GM19467 (cell line): Measurements from ENCODE around the gene PHKB.
"Not testable (repeated sequence)": the region's sequence is repeated elsewhere in the genome, so short reads cannot be mapped to it uniquely, and the experiment has no call there.

ENCODE experiments used
- ATAC-seq: cut with Tn5 transposase; IDR thresholded peaks from one replicate; pipeline ENCODE4 v1.9.1; 2021; ENCODE audit warnings: mild to moderate bottlenecking, moderate library complexity; ENCODE audit not compliant: unreplicated experiment

PHKB gene

GRCh38 chr16:47469227-47469626 is 8.1 kb downstream of the PHKB start:
- ATAC-seq: no peak

DNA sequence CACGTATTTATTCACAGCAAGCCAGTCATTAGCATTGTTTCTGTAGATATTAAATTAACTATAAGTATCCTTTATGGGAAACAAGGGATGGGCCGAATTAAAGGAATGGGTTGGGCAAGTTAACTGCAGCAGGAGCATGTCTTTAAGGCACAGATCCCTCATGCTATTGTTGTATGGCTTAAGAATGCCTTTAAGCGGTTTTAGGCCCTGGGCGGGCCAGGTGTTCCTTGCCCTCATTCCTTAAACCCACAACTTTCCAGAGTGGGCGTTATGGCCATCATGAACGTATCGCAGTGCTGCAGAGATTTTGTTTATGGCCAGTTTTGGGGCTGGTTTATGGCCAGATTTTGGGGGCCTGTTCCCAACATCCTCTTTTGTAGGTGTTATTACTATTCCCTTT is 9.1 kb downstream of the PHKB start:
- no peak for ATAC-seq

DNA sequence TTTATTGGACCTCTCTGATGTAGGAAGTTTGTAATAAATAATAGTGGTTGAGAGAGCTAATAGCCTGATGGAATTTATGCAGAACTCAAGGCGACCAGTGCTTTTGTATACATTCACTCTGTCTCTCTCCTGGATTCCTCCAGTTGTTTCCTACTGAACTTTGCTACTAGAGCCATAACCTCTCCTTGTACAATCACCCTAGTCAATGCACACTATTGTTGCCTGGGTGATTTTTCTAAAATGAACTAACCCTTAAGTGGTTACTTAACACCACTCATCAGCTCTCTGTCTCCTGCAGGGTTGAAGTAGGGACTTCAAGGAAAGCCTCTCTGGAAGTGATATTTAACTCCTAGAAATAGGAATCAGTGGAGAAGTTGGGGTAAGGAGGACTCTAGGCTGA is 9.7 kb downstream of the PHKB start:
- no peak for ATAC-seq

GRCh38 chr16:47473004-47473403 is 11.9 kb downstream of the PHKB start:
- not testable (repeated sequence) for ATAC-seq

DNA sequence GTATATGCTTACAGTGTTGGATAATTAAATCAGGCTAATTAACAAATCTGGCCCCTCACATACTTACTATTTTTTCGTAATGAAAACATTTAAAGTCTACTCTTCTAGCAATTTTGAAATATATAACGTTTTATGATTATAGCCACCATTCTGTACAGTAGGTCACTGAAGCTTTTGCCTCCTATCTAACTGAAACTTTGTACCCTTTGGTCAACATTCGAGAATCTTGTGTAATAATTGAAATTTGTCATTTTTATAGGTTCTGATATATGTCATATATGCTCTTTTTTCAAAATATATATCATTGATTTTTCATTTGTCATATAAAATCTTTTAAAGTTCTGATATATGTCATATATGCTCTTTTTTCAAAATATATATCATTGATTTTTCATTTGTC is 12.7 kb downstream of the PHKB start:
- ATAC-seq: no peak

- ATAC-seq: no peak
Observed at GRCh38 chr16:47475786-47476185, 14.7 kb downstream of the PHKB start.

- no peak for ATAC-seq
Observed at GRCh38 chr16:47476654-47477345, 15.7 kb downstream of the PHKB start.

DNA sequence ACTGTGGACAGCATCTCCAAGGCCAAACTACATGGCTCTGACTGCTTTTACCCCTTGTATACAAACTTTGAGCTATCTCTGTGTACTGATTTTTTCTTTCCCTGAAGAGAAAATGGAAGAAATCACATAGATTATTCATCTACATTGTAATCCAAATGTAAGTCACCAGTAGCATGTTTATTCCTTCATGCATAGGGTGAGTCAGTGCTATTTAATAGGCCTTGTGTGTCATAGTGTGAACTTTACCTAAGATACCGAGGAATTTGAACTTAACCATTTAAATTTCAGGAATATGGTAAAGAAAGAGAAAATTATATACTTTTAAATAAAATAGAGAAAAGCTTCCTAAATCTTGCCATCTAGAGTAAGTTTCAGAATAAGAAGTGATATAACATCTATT is 16.5 kb downstream of the PHKB start:
- ATAC-seq: no peak

- no peak for ATAC-seq
Observed at GRCh38 chr16:47480410-47480809, 19.3 kb downstream of the PHKB start.

- no peak for ATAC-seq
Observed at GRCh38 chr16:47481698-47482374, 20.7 kb downstream of the PHKB start.

- no peak for ATAC-seq
Observed at GRCh38 chr16:47483616-47484015, 22.5 kb downstream of the PHKB start.

DNA sequence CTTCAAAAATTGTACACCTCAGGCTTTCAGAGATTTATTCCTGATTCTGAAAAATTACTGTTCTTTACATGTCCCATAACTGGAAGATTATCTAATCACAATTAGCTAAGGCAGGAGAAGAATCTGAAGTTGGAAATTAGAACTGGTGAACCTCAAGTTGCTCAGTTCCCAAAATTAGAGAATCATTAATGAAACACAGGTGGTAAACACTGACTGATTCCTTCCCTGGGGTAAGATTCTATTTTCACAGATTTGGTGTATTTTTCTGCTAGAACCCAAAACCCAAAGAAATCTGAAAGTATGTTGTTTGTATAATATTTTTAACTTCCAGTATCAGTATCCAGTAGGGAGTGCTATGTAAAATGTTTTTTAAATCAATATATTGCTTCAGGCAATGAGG is 25.7 kb downstream of the PHKB start:
- ATAC-seq: peak; percentile 52

GRCh38 chr16:47488051-47488450 is 26.9 kb downstream of the PHKB start:
- ATAC-seq: no peak

DNA sequence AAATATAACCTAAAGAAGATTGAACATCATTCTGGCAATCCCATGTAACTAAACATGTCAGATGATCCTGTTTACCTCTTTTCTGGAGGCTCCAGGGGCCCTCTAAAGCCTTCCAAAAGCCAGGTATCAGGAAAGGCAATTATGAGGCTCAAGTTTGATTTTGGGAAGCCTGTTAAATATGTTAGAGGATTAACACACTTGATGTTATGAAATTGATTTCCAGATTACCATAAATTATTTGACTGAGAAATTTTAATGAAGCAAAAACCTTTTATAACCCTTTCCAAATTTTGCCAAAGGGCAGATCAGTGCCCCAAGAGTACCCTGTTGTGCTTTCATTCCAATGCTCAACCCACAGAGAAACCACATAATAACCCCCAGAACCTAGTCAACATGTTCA is 29.3 kb downstream of the PHKB start:
- no peak for ATAC-seq

DNA sequence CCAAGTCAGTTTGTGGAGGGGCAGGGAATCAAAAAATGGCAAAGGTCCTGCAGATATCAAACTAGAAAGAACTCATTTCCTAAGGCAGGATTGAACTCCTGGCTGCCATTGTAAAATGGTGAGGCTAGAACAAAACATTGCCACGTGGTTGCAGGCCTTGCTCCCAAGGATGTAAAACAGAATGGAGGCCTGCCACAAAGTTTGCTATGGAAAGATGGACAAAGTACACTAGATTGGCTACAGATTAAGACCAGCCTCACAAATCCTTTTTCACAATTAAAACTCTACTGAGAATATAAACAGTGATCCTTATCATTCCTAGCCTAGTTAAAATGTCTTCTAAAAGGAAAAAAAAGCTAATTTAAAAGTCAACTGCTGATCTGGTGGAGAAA is 30.9 kb downstream of the PHKB start:
- no peak for ATAC-seq

DNA sequence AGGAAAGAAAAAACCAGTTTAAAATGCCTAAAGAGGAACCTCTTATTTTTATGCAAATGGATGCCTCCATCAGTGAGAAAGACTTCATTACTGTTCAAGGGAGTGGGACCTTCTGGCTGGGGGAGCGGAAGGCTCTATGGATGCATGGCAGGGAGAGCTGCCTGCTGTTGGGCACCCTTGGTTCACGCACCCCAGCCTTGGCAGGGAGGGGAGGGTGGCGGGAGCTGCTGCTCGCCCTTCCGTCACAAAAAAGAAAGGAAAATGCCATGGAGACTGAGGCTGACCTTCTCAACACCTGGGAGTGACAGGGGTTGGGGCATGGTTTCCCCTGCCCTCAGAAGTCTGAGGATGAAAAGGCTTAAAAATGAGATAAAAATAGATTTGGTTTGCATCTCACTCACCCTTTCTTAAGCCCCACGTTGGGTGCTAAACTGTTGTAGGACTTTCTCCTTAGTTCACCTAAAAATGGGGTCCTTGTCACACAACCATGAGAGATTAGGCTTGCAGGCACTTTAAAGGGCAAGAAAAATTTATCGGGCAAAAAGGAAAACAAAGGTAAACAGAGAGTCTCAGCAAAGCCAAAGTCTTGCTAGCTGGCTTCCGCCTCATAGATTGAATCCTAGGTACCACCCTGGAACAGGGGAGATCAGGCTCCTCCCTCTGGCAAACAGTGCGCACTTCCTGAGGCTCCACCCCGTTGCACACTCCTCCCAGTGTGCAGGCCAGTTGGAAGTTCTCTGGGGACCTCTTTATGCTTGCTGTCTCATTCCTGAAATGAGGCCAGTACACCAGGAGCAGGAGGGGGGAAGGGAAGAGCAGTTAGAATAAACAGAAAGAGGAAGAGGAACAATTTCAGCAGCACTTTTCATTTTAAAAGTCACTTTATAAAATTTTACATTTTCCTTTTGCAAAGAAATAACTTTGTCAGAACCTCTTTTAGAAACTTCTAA is 31.6 kb downstream of the PHKB start:
- ATAC-seq: peak; percentile 76

DNA sequence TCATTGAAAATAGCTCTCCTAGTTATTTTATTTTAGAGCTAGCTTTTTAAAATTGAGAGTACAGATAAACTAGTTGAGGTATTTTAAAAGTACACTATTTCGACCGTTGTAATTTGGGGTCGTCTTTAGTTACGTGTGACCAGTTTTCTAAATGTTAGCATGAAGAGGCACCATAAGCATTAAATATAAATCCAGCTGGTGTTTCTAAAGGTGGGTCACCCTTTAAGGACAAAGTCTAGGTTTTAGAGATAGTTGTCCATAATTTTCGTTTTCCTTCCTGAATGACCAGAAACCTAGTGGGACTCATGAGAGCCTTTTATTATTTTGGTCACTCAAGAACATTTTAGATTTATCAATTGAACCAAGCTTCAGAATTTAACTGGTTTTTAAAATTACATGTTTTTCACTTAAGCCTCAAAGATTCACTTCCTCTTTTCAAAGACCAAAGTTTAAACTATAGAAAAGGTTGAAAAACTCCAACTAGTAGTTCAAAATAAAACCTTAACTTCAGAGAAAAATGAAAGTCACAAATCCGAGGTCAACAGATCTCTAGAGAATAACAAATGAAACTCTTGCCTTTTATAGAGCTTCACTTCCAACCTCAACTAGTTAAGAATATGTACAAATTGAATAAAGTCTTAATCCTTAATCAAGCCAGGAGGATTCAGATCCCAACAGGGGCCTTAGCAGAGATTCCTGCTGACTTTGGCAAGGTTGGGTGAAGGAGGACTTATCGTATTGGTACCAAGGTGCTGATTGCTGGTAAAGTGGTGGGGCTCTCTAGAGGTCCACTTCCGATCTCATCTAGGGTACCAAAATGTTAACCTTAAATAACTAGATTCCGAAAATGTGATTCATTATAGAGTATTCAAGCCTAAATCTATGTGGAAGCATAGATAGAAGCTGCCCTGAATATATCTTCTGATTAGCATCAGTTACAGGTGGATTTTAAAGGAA is 32.5 kb downstream of the PHKB start:
- peak; percentile 39 for ATAC-seq

DNA sequence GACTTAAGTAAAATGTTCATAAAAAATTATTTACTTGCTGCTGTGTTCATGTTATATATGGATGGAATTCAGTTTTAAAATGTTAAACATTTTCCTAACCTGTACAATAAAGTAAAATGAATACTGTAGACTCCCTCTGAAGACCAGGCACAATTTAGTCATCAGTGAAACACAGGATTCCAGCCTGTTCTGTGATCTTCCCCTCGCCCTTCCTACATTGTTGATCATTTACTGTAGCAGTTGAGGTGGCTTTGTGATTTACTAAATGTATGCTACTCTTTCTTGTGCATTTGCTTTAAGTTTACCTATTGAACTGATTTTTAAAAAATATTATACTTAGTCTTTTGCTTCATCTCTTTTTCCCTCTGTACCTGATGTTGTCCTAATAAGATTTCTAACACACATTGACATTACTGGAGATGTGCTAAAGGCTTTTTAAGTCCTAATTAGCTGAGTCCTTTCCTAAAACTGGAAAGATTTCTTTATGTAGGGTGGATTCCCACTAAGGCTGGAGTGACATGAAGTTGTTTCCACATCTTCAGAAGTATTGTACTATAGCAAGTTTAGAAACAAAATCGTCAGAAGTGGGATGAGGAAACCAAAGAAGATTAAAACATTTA is 38.1 kb downstream of the PHKB start:
- ATAC-seq: no peak

DNA sequence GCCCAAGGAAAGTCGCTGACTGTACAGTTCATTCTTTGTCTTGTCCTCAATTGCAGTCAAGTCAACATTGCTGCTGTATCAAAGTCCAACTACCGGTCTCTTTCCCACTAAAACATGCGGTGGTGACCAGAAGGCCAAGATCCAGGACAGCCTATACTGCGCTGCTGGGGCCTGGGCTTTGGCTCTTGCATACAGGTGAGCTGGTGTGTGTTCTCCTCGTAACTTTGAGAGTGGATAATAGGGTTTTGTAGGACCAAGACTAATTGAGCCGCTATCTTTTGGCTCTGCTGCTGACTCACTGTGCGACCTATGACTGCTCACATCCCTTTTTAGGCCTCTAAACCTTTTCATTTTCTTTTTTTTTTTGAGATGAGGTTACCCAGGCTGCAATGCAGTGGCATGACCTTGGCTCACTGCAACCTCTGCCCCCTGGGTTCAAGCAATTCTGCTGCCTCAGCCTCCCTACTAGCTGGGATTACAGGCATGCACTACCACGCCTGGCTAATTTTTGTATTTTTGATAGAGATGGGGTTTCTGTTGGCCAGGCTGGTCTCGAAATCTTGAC is 38.7 kb downstream of the PHKB start:
- ATAC-seq: no peak

- ATAC-seq: no peak
Observed at GRCh38 chr16:47503936-47504335, 42.8 kb downstream of the PHKB start.
